SU-DHL-6 (cell line): ENCODE data around the gene COL23A1.

ENCODE experiments used
- H2AFZ ChIP-seq: fragments of 200-600 bp; sonication (generic); 2 replicates; pipeline ENCODE4 v1.6.1; 2014; ENCODE audit warnings: low read depth, mild to moderate bottlenecking, moderate library complexity, mixed read lengths, antibody characterized with exemption, low read length; ENCODE audit not compliant: severe bottlenecking
- H3F3A ChIP-seq: fragments of 200-600 bp; shearing (Covaris generic); 2 replicates; pipeline ENCODE4 v1.6.0; 2016; ENCODE audit warnings: antibody characterized with exemption, mild to moderate bottlenecking; ENCODE audit not compliant: insufficient read depth
- H3K27ac ChIP-seq: fragments of 200-600 bp; sonication (generic); 2 replicates; pipeline ENCODE4 v1.5.1; 2016; ENCODE audit warnings: low read depth, mild to moderate bottlenecking, low read length, moderate library complexity, mixed read lengths
- H3K27me3 ChIP-seq: fragments of 200-600 bp; sonication (generic), shearing (Covaris generic); 2 replicates; pipeline ENCODE4 v1.6.0; 2014; ENCODE audit warnings: mild to moderate bottlenecking, low read length
- H3K36me3 ChIP-seq: fragments of 200-600 bp; sonication (generic); 2 replicates; pipeline ENCODE4 v1.6.1; 2014; ENCODE audit warnings: mild to moderate bottlenecking, low read length, mixed read lengths
- H3K4me2 ChIP-seq: fragments of 300-600, 200-600 bp; shearing (Covaris generic), sonication (generic); 2 replicates; pipeline ENCODE4 v1.6.0; 2014; ENCODE audit warnings: low read length, low read depth, mild to moderate bottlenecking; ENCODE audit not compliant: poor library complexity, severe bottlenecking
- H3K4me3 ChIP-seq: fragments of 200-600 bp; sonication (generic); 2 replicates; pipeline ENCODE4 v1.5.1; 2014; ENCODE audit warnings: antibody characterized with exemption, low read length, mild to moderate bottlenecking, mixed read lengths; ENCODE audit not compliant: insufficient read depth, poor library complexity, severe bottlenecking
- H3K79me2 ChIP-seq: fragments of 200-600 bp; sonication (generic); 2 replicates; pipeline ENCODE4 v1.6.1; 2014; ENCODE audit warnings: mild to moderate bottlenecking, low read length, moderate library complexity; ENCODE audit not compliant: insufficient read depth
- H3K9ac ChIP-seq: fragments of 200-600 bp; sonication (generic); 2 replicates; pipeline ENCODE4 v1.7.0; 2014; ENCODE audit warnings: mild to moderate bottlenecking, low read length
- H3K9me2 ChIP-seq: fragments of 200-600 bp; sonication (generic); replicated peaks from 2 replicates; pipeline ENCODE4 v1.6.1; 2014; ENCODE audit warnings: low read length; ENCODE audit not compliant: insufficient read depth
- H3K9me3 ChIP-seq: fragments of 200-600 bp; sonication (generic); 2 replicates; pipeline ENCODE4 v1.6.1; 2014; ENCODE audit warnings: low read length, mixed read lengths; ENCODE audit not compliant: insufficient read depth
- H4K20me1 ChIP-seq: fragments of 200-600 bp; sonication (generic); 2 replicates; pipeline ENCODE4 v1.6.1; 2014; ENCODE audit warnings: low read depth, mild to moderate bottlenecking, antibody characterized with exemption, low read length, moderate library complexity, mixed read lengths
- EZH2phosphoT487 ChIP-seq: fragments of 200-600 bp; sonication (generic), shearing (Covaris generic); conservative IDR thresholded peaks from 2 replicates; pipeline ENCODE4 v1.6.1; 2018; ENCODE audit warnings: mild to moderate bottlenecking, antibody characterized with exemption, low read length, moderate library complexity, mixed read lengths
- TF ChIP-seq, protein P1 (sequence below): fragments of 200-600 bp; sonication (generic); IDR thresholded peaks from one replicate; pipeline ENCODE4 v1.5.1; 2017; ENCODE audit warnings: antibody characterized with exemption, mild to moderate bottlenecking, low read length, moderate library complexity; ENCODE audit not compliant: insufficient read depth, poor library complexity, severe bottlenecking

COL23A1 gene

DNA sequence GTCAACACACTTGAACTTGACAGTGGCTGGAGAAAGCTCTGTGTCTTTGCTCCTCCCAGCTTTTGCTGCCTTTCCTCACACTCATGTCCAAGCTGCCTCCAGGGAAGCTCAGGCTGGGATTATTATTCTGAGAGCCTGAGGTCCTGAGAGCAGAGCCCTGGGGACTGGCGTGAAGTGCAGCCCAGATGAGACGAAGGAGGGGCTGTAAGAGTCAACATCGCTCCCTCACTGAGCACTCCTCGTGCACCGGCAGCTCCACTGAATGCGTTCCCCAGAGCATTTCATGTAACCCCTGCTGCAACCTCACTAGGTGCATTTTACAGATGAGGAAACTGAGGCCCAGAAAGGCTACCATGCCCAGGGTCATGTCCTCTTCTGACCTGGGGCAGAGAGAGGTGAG lies 294.1 kb downstream of the COL23A1 start:
- Histone ChIP-seq H3K9me2 (no peaks in the 10 kb centered on the region), H3K9me3 (no peaks in the 10 kb centered on the region; the same call in 1 of the 2 replicates), H4K20me1 (no peaks in the 10 kb centered on the region), H2AFZ (no peak overlapping the region), H3F3A (no peaks in the 10 kb centered on the region), H3K27me3 (no peaks in the 10 kb centered on the region), H3K9ac (no peak overlapping the region), H3K27ac (no peak overlapping the region), H3K36me3 (no peaks in the 10 kb centered on the region), H3K4me3 (no peak overlapping the region), H3K79me2 (no peaks in the 10 kb centered on the region), H3K4me2 (no peak overlapping the region)
- TF ChIP-seq EZH2phosphoT487, result no peak
- TF ChIP-seq, protein P1, sequence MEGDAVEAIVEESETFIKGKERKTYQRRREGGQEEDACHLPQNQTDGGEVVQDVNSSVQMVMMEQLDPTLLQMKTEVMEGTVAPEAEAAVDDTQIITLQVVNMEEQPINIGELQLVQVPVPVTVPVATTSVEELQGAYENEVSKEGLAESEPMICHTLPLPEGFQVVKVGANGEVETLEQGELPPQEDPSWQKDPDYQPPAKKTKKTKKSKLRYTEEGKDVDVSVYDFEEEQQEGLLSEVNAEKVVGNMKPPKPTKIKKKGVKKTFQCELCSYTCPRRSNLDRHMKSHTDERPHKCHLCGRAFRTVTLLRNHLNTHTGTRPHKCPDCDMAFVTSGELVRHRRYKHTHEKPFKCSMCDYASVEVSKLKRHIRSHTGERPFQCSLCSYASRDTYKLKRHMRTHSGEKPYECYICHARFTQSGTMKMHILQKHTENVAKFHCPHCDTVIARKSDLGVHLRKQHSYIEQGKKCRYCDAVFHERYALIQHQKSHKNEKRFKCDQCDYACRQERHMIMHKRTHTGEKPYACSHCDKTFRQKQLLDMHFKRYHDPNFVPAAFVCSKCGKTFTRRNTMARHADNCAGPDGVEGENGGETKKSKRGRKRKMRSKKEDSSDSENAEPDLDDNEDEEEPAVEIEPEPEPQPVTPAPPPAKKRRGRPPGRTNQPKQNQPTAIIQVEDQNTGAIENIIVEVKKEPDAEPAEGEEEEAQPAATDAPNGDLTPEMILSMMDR, result no peak

DNA sequence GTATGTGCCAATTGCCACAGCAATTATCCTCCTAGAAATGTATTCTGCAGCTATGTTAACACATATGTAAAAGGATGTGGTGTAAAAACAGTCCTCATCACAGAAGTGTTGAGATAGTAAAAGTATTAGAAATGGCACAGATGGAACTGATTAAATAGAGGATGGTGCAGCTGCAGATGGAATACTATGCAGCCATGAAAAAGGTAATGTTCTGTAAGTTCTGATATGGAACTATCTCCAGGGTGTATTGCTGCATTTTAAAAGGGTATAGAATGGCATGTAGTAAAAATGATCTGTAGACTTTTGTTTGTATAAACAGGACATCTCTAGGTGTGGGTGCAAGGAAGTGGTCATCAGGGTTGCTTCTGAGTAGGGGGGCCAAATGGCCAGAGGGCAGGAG lies 294.6 kb downstream of the COL23A1 start:
- H3K27me3 ChIP-seq, result no peaks in the 10 kb centered on the region

DNA sequence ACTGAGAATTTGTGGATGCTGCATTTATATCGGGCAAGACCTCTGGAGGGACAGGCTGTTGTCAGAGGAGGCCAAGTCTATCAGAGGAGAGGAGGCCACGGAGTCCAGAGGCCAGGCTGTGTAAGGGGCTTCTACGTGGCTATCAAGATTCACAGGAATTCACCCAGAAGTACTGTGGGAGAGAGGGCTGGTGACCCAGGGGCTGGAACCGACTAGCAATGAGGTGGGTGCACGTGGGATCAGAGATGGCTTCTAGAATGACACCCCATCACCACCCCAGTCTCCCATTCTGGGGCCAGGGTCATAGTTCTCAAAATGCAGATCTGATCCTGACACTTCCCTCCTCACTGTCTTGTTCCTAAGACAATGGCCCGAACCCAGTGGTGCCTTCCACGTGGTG lies 296.4 kb downstream of the COL23A1 start:
- no peaks in the 10 kb centered on the region for H3K27me3 ChIP-seq
- no peak for TF ChIP-seq EZH2phosphoT487
- TF ChIP-seq, protein P1, result no peak
- no peak overlapping the region for H2AFZ ChIP-seq
- no peak overlapping the region for H3K9ac ChIP-seq
- no peak overlapping the region for H3K4me3 ChIP-seq
- H3K9me3 ChIP-seq, result no peaks in the 10 kb centered on the region
- H4K20me1 ChIP-seq, result no peaks in the 10 kb centered on the region
- no peaks in the 10 kb centered on the region for H3K9me2 ChIP-seq
- H3K36me3 ChIP-seq, result no peaks in the 10 kb centered on the region
- H3K4me2 ChIP-seq, result no peak overlapping the region
- H3F3A ChIP-seq, result no peaks in the 10 kb centered on the region
- H3K79me2 ChIP-seq, result no peaks in the 10 kb centered on the region
- no peak overlapping the region for H3K27ac ChIP-seq

More for the DNA sequence above, 294.6 kb downstream of the COL23A1 start:
- H2AFZ ChIP-seq, result no peak overlapping the region
- no peaks in the 10 kb centered on the region for H3F3A ChIP-seq
- H3K36me3 ChIP-seq, result no peaks in the 10 kb centered on the region
- no peak overlapping the region for H3K27ac ChIP-seq
- TF ChIP-seq EZH2phosphoT487, result no peak
- TF ChIP-seq, protein P1, result no peak
- H3K79me2 ChIP-seq, result no peaks in the 10 kb centered on the region
- no peak overlapping the region for H3K9ac ChIP-seq
- no peak overlapping the region for H3K4me3 ChIP-seq
- no peaks in the 10 kb centered on the region for H3K9me2 ChIP-seq
- H4K20me1 ChIP-seq, result no peaks in the 10 kb centered on the region
- no peak overlapping the region for H3K4me2 ChIP-seq
- H3K9me3 ChIP-seq, result no peaks in the 10 kb centered on the region
